ENCODE results near the gene VWA8.
A peak's percentile ranks its signal among the peaks of the same experiment; 100 is the strongest.

Gene VWA8

DNA sequence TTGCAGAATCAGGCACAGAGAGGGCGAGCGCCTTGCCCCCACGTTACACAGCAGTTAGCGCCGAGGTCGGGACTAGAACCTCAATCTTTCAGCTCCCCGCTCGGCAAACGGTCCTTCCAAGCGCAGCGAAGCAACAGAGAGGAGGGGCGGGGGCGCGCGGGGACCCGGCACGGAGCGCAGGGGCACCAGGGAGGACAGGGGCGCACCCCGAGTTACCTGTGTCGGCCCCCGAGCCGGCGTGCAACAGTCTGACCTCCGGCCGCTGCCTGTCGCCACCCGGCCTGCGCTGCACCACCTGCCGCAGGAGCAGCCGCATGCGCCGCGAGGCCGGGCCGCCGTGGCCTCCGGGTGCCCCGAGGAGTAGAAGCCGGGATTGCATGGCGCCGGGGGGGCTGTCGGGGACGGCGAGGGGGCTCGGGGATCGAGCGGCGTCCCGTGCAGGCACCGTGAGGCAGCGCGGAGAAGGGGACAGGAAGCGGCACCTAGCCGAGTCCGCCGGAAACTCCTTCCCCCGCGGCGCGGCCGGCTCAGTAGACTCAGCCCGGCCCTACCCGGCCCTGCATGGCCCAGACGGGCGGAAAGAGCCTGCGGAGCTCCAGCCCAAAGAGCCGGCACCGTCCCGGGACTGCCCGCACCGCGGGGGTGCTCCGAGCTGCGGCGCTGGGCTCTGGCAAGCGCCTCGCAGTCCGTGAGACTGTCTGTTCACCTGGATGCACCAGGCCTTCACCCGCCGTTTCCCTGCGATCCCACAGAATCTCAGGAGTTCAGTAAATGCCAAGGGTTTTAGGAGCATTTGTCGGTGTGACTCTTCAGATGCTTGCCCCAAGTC lies at the start of gene VWA8:
Gene VWA8, minus strand, starts transcription at position 473 of the 829 bp plus-strand sequence. Its CDS starts 94 bp downstream, at position 379.
- DNase-seq (ENCODE audit: low read depth, low spot score): peak; percentile 70

- no peak for DNase-seq (ENCODE audit: low read depth, low spot score)
These were observed 48.1 kb upstream of the VWA8 start for GRCh38 chr13:42009057-42009456.

- DNase-seq (ENCODE audit: low read depth, low spot score): no peak
These were observed 46.9 kb upstream of the VWA8 start for GRCh38 chr13:42007844-42008243.

- DNase-seq (ENCODE audit: low read depth, low spot score): no peak
These were observed 41.2 kb upstream of the VWA8 start for GRCh38 chr13:42002066-42002465.

DNA sequence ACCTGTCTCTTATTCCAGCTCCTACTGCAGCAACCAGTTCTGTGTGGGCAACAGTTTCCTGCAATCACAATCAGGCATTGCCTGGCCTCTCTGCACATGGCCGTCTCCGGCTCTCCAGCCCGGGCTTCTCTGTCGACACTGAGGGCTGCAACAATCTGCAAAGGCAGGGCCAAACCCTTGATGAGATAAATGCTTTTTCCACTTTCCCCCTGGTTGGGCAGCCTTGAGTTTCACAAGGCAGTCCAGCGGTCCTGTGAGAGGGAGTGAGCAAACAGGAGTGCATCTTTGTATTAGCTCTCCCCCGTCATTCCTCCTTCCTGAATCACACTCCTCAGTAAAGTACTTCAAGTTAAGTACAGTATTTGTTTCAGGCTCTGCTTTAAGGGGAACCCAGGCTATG lies 40.7 kb upstream of the VWA8 start:
- DNase-seq (ENCODE audit: low read depth, low spot score): no peak

DNA sequence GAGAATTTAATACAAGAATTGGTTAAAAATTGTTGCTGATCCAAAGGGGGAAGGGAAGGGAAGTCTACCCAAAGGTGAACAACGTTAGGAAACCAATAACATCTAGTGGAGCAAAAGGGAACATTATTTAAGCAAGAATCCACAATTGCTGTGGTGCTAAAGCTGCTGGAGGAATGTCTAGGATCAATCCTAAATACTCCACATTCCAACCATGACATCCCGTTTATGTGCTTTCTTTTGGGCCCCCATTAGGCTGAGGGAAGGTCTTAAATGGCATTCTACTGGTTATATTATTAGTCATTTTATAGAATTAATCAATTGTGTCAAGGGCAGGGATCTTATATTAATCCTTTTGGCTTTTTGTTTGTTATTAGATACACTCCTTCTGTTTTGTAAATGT lies 39.9 kb upstream of the VWA8 start:
- DNase-seq (ENCODE audit: low read depth, low spot score): no peak

DNA sequence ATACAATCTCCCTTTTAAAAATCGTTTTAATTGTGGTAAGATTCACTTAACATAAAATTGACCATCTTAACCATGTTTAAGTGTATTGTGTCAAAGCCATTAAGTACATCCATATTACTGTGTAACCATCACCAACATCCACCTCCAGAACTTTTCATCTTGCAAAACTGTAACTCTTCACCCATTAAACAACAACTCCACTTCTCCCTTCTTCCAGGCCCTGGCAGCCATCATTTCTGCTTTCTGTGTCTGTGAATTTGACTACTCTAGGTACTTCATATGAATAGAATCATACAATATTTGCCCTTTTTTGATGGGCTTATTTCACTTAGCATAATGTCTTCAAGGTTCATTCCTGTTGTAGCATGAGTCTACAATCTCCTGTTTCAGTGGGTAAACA lies 36.5 kb upstream of the VWA8 start:
- DNase-seq (ENCODE audit: low read depth, low spot score): no peak

DNA sequence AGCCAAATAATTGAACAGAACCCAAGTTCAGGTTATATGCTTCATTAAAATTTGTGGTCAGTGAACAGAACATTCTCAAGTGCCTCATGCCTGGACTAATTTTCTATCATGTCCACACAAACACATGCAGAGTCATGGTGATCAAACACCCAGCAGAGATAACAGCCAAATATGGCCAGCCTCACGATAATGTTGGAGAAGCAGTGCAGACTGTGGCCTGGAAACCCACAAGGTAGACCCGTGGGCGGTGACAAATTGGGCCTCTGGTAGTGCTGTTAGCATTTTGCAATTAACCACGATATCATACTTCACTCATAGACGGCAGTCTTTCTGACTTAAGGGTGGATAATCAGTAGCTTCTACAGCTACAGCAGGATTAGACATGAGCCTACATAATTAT lies 35.0 kb upstream of the VWA8 start:
- DNase-seq (ENCODE audit: low read depth, low spot score): no peak

GRCh38 chr13:41995336-41995735 lies 34.4 kb upstream of the VWA8 start:
- no peak for DNase-seq (ENCODE audit: low read depth, low spot score)

DNA sequence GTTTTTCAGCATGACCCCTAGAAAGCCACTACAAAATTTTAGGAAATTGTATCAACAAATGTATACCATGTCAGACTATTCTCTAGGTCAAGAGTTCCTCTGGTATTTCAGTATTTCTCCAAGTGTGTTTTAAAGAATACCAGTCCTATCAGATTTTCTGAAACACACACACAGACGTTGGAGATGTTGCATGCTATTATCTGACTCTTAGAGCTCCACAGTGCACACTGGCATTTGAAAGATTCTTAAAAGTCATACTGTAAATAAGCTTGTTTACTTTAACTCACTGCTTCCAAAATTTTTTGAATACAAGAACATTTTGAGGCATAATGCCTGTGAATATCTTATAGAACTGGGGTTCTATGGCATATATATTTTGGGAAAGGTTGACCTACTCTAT lies 33.8 kb upstream of the VWA8 start:
- DNase-seq (ENCODE audit: low read depth, low spot score): no peak

- no peak for DNase-seq (ENCODE audit: low read depth, low spot score)
These were observed 31.0 kb upstream of the VWA8 start for GRCh38 chr13:41991936-41992335.

GRCh38 chr13:41988244-41988643 lies 27.3 kb upstream of the VWA8 start:
- no peak for DNase-seq (ENCODE audit: low read depth, low spot score)

GRCh38 chr13:41985788-41986508 lies 25.0 kb upstream of the VWA8 start:
- DNase-seq (ENCODE audit: low read depth, low spot score): no peak

DNA sequence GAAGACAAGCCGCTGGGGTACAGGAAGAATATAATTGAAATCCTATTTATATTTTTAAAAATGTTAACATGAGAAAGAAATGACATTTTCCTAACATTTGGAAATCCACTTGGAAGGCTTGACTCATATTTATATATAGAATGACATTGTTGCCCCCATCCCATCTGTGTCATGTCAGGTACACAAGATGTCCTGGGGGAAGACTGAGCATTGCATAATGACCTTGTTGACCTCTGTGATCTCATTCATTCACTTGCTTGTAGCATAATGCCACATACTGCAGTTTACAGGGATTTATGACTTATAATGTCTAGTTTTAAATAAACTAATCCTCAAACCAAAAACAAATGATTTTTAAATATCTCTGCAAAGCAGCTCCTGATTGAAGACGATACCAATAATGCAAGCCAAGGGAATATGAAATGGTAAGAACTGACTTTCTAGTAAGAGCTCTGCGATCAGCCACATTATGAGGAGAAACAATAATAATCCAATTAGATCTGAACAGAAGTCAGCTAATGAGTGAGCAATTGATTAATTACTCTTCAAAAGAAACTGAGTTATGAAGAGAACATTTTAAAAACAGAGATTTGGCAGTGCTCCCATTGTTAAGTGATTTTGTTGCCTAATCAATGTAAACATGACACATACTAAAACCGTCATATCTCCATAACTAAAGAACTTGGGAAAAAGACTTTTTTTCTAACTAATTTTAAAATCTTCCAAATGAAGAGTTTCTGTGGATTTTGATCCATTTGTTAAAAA lies 21.2 kb upstream of the VWA8 start:
- no peak for DNase-seq (ENCODE audit: low read depth, low spot score)

DNA sequence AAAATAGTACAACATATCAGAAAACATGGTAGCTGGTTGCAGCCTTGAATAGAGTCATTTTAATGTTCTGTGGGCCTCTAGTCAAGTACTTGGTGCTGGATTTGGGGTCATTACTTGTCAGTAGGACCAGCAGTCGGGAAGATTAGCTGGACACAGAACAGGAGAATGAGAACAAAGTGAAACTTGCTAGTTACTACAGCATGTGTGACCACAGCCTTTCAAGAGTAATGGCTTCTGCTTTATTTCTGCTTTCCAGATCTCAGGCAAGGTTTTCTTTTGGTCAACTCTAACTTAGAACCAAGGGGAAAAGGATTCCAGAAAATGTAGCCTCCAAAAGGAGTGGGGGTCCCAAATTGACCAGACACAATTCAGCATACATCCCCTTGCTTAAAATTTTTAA lies 17.1 kb upstream of the VWA8 start:
- DNase-seq (ENCODE audit: low read depth, low spot score): no peak

DNA sequence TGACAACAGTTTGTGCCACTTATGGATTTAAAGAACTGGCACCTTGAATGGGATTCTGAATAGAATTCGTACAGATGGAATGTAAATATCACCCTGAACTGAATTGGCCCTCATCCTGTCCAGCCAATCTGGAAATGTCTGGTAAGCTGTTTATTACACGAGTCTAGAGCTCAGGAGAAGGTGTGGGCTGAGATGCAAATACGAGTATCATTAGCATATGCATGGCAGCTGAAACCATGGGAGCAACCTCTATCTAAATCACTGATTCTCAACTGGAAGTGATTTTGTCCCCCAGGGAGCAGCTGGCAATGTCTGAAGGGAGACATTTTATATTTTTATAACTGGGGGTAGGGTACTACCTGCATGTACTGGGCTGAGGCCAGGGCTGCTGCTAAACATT lies 15.6 kb upstream of the VWA8 start:
- no peak for DNase-seq (ENCODE audit: low read depth, low spot score)

DNA sequence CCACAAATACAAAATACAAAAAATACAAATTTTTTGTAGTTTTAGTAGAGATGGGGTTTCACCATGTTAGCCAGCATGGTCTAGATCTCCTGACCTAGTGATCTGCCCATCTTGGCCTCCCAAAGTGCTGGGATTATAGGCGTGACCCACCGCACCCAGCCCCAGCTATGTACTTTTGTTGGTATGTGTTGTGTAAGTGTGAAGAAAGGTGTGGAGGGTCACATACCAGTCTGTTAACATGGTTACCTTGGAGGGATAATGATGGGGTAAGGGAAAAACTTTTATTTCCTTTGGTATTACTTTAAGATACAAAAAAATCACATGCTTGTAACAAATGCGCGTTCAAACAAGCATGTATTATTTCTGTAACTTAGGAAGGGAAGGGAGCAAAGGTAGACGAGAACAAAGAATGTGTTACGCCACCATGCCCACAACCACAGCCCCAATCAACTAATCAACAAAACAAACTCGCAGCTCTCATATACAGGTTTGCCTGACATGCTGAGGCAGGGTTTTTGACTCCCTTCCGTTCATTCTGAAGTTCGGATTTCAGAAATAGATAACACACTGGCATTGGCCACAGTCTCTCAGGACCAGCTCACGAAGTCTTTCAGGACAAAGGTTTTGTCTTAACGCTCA lies 13.5 kb upstream of the VWA8 start:
- no peak for DNase-seq (ENCODE audit: low read depth, low spot score)

DNA sequence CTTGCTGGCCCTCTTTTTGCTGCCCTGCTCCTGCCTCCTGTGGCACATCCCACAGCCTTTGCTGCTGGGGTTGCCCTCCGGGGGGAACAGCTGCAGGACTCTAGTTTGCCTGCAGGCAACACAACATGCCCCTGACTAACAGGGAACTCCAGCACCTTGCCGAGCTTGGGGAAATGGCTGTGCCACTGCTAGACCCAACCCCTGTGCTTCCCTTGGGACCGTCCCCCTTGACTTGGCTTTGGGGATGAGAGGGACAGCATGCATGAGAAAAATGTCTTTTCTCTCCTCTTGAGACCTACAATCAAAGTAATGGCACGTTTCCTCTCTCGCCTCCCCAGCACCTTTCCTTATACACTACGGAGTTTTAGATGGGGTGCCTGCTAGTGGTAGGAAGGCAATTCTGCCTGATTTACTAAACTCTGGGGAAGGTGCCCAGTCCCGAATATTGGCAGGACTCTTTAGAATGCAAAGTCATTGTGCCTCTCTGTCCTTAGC lies 12.4 kb upstream of the VWA8 start:
- no peak for DNase-seq (ENCODE audit: low read depth, low spot score)

- DNase-seq (ENCODE audit: low read depth, low spot score): no peak
These were observed 10.9 kb upstream of the VWA8 start for GRCh38 chr13:41971848-41972247.

DNA sequence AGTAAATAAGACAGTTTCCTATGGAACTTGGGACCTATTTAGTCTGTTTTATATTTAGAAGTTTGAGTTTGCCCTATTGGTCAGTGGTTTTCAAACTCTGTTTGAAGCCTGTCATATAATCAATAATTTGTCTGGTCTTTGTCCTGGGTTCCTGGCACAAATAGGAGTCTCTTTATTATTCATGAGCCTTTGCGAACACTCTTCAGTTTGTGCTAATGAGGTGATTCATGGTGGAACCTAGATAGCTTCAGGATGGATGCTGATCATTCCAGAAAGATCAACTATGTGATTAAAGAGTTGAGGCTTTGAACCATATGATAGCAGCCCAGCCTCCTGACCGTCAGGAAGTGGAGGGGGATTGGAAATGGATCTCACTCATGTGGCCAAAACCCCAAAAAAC lies 10.0 kb upstream of the VWA8 start:
- DNase-seq (ENCODE audit: low read depth, low spot score): no peak

GRCh38 chr13:41970022-41970421 lies 9.1 kb upstream of the VWA8 start:
- DNase-seq (ENCODE audit: low read depth, low spot score): no peak

- no peak for DNase-seq (ENCODE audit: low read depth, low spot score)
These were observed 8.2 kb upstream of the VWA8 start for GRCh38 chr13:41969072-41969471.

Measured in activated naive CD8-positive, alpha-beta T cell treated with anti-CD3 and anti-CD28 coated beads, Interleukin-2, amount 50 U/mL, for 16 hours (primary cell).